CD4-positive, alpha-beta T cell treated with Interferon alpha-2 for 1 hour (primary cell): ENCODE data around the gene TMEM8B.
A peak's percentile ranks its signal among the peaks of the same experiment; 100 is the strongest.

Experiments used
- DNase-seq, 2 donors: peaks; one replicate each; pipeline ENCODE4 v3.0.0-alpha.2; 2020 to 2022

Gene TMEM8B

GRCh38 chr9:35829084-35829763 is at the start of gene TMEM8B:
TSS of gene TMEM8B (plus strand) at chr9:35829228. CDS start at chr9:35829448, 220 bp downstream.
- peak; percentile 92 to 94 for DNase-seq

- no peak for DNase-seq
These were observed 48.0 kb upstream of the TMEM8B start for GRCh38 chr9:35781066-35781465.

- DNase-seq = no peak
These were observed 45.6 kb upstream of the TMEM8B start for GRCh38 chr9:35783418-35783817.

- DNase-seq = no peak
These were observed 39.5 kb upstream of the TMEM8B start for GRCh38 chr9:35789541-35789940.

- DNase-seq = no peak
These were observed 39.0 kb upstream of the TMEM8B start for GRCh38 chr9:35790025-35790384.

GRCh38 chr9:35790385-35791296 is 38.4 kb upstream of the TMEM8B start:
- peak; percentile 62 to 78 for DNase-seq

- DNase-seq = no peak
These were observed 37.6 kb upstream of the TMEM8B start, which contains the start of gene NPR2 for GRCh38 chr9:35791297-35791921. TSS of gene NPR2 (plus strand) at chr9:35791591. CDS start at chr9:35792409, 818 bp downstream.

- no peak for DNase-seq
These were observed 36.8 kb upstream of the TMEM8B start for GRCh38 chr9:35792024-35792813.

- DNase-seq = no peak
These were observed 36.2 kb upstream of the TMEM8B start for GRCh38 chr9:35792826-35793225.

- no peak for DNase-seq
These were observed 35.6 kb upstream of the TMEM8B start for GRCh38 chr9:35793461-35793860.

GRCh38 chr9:35795695-35796094 is 33.3 kb upstream of the TMEM8B start:
- DNase-seq = no peak

- no peak for DNase-seq
These were observed 31.5 kb upstream of the TMEM8B start for GRCh38 chr9:35797311-35798109.

- DNase-seq = no peak
These were observed 30.2 kb upstream of the TMEM8B start for GRCh38 chr9:35798658-35799374.

- no peak for DNase-seq
These were observed 28.5 kb upstream of the TMEM8B start for GRCh38 chr9:35800530-35800929.

GRCh38 chr9:35801328-35802128 is 27.5 kb upstream of the TMEM8B start:
- DNase-seq = no peak

GRCh38 chr9:35806101-35806500 is 22.9 kb upstream of the TMEM8B start:
- no peak for DNase-seq

GRCh38 chr9:35808433-35808832 is 20.6 kb upstream of the TMEM8B start:
- no peak for DNase-seq

GRCh38 chr9:35810122-35810521 is 18.9 kb upstream of the TMEM8B start:
- no peak for DNase-seq

GRCh38 chr9:35811381-35812024 is 17.5 kb upstream of the TMEM8B start:
- no peak for DNase-seq
